Activated CD8-positive, alpha-beta memory T cell treated with anti-CD3 and anti-CD28 coated beads, Interleukin-2, amount 50 U/mL, for 48 hours (primary cell): ENCODE data around the gene JAKMIP1.

Experiments used
- DNase-seq: peaks from one replicate; pipeline ENCODE4 v3.0.0-alpha.2; 2020

The JAKMIP1 gene

GRCh38 chr4:6056976-6057766 is 143.2 kb downstream of the JAKMIP1 start:
- DNase-seq: no peak

- no peak for DNase-seq
Measured at GRCh38 chr4:6055436-6055835, 144.9 kb downstream of the JAKMIP1 start.

- DNase-seq: no peak
Measured at GRCh38 chr4:6055030-6055429, 145.3 kb downstream of the JAKMIP1 start.

- DNase-seq: no peak
Measured at GRCh38 chr4:6054162-6054922, 146.0 kb downstream of the JAKMIP1 start.

GRCh38 chr4:6052679-6053078 is 147.7 kb downstream of the JAKMIP1 start:
- DNase-seq: no peak

GRCh38 chr4:6050551-6050950 is 149.8 kb downstream of the JAKMIP1 start:
- no peak for DNase-seq

- no peak for DNase-seq
Measured at GRCh38 chr4:6049985-6050384, 150.4 kb downstream of the JAKMIP1 start.

- no peak for DNase-seq
Measured at GRCh38 chr4:6049278-6049677, 151.1 kb downstream of the JAKMIP1 start.

GRCh38 chr4:6048537-6048936 is 151.8 kb downstream of the JAKMIP1 start:
- no peak for DNase-seq

- DNase-seq: no peak
Measured at GRCh38 chr4:6047130-6047673, 153.1 kb downstream of the JAKMIP1 start.

GRCh38 chr4:6046526-6047129 is 153.7 kb downstream of the JAKMIP1 start:
- DNase-seq: no peak

- DNase-seq: no peak
Measured at GRCh38 chr4:6044805-6045204, 155.5 kb downstream of the JAKMIP1 start.

- DNase-seq: no peak
Measured at GRCh38 chr4:6044276-6044675, 156.1 kb downstream of the JAKMIP1 start.

- no peak for DNase-seq
Measured at GRCh38 chr4:6043843-6044242, 156.5 kb downstream of the JAKMIP1 start.

- no peak for DNase-seq
Measured at GRCh38 chr4:6043188-6043587, 157.2 kb downstream of the JAKMIP1 start.

GRCh38 chr4:6042293-6043063 is 157.9 kb downstream of the JAKMIP1 start:
- DNase-seq: no peak

GRCh38 chr4:6041800-6042199 is 158.5 kb downstream of the JAKMIP1 start:
- DNase-seq: no peak

GRCh38 chr4:6038711-6039110 is 161.6 kb downstream of the JAKMIP1 start:
- DNase-seq: no peak

GRCh38 chr4:6035786-6036185 is 164.6 kb downstream of the JAKMIP1 start:
- DNase-seq: no peak

- DNase-seq: no peak
Measured at GRCh38 chr4:6033381-6033780, 167.0 kb downstream of the JAKMIP1 start.

GRCh38 chr4:6032249-6033244 is 167.8 kb downstream of the JAKMIP1 start:
- DNase-seq: no peak

- no peak for DNase-seq
Measured at GRCh38 chr4:6031846-6032245, 168.5 kb downstream of the JAKMIP1 start.
